Femur (tissue), 1 donor: ENCODE measurements around the gene GATAD2B.

Experiments used
- DNase-seq: peaks from one replicate; pipeline ENCODE4 v3.0.0-alpha.2; 2017

GATAD2B gene

DNA sequence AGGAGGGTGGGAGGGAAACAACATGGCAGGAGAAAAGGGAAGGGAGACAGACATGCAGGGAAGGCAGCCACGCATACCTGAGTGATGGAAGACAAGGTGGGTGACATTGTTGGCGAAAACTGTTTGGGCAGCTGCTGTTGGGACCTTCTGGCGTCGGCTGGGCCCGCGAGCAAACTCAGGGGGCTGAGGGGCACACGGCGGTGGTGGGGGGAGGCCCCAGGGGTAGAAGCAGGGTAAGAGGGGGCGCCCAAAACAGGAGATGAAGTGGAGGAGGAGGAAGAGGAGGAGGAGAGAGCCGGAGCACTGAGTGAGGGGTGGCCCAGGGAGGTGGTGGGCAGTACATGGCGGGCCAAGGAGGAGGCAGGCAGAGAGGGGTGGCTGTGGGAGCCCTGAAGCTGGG lies 28.4 kb upstream of the GATAD2B start:
- DNase-seq, result no peak

DNA sequence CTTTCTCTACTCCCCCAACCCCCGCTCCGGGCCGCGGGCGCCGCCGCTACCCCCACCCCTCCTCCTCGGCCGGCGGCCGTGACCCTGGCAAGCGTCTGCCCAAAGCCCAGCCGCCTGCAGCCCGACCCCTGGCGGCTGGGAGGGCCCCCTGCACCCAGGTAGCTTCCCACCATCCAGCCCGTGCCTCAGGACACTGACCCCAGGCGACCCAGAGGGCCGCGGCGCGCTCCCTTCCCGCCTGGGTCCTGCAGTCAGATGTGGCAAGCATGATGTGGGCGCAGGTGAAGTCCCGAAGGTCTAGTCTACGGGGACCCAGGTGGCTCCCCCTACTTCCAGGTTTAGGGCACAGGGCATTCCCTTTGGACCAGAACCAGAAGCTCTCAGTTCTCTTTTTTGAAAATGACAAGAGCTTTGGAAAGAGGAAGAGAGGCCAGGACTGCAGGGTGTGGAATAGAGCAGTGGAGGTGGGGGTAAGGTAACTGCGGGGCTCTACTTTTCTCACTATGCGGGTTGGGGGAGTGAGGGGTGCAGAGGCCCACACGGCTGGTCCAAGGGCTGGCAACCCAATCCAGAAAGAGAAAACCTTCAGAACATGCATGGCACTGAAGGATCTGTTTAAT lies 24.0 kb upstream of the GATAD2B start, which contains the start of gene DENND4B:
Gene DENND4B (minus strand): TSS at position 97 of the 620 bp plus-strand sequence. CDS start 2,344 bp downstream, outside the sequence.
- DNase-seq, result peak; percentile 89

DNA sequence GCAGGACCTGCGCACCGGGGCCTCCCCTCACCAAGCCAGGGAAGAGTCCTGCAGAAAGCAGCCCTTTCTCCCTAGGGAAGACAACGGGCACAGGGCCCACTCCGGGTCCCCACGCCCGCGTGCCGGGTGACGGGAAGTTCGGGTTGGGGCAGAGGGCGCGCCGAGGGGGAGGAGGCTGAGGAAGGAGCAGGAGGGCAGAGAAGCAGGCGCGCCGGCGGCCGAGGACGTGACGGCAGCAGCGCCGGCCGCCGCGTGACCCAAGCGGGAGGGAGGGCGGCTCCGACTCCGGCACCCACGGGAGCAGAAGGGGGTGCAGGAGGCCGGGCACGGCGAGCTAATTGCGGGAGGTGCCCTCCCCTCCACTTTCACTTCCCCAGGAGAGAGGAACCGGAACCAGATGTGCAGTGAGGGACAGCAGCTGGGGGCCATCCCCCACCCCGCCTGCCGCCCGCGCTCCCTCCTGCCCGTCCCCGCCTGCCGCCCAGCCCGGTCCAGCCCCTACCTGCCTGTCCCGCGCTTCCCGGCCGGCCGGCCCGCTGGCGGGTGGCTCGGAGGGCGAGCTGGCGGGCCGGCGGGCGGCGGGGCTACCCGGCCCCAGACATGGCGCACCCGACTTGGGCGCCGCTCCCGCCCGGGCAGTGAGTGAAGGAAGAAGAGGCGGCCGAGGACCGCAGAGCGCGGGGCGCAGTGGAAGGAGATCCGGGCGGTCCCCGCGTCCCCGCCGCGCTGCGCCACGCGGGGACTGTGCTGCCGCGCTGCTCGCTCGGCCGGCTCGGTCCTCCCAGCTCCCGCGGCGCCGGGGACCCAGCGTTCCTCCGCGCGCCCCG lies 23.2 kb upstream of the GATAD2B start:
- DNase-seq, result peak; percentile 85

DNA sequence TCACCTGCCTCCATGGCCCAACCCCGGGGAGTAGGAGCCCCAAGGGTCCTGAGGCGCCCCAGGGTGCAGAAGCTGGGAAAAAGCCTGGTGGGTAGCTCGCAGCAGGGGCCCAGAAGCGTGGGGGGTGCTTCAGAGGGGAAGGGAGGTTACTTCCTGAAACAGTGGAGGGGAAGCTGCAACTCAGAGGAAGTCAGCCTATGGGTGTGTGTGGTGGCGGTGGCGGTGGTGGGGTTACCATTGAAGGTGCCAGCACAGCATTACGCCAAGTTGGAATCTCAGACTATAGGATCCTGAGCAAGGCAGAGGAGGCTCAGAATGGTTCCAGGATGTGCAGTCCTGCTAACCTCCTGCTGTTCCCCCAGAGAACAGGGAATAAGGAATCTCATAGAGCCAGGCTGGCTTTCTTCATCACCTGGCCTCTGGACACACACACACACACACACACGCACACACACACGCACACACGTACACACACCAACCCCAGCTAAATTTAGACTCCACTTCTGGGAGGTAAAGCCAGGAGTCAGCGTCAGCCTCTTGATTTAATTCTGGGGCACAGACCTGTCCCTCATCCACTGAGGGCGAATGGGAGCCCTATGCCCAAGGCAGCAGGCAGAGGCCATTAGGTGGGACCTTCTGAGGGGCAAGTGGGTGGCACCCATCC lies 22.5 kb upstream of the GATAD2B start:
- DNase-seq, result peak; percentile 61

DNA sequence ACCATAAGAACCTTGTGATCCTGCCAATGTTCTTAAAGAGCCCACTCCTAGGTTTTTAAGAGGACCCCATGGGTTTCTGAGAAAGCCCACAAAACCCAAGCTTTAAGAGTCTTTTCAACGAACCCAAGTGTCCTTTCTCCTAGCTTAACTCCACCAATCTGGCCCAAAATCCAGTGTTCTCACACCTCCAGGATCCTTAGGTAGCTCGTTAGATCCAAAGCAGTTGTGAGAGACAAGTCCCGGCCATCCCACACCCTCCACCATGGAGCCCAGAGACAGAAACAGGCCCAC lies 22.0 kb upstream of the GATAD2B start:
- no peak for DNase-seq

DNA sequence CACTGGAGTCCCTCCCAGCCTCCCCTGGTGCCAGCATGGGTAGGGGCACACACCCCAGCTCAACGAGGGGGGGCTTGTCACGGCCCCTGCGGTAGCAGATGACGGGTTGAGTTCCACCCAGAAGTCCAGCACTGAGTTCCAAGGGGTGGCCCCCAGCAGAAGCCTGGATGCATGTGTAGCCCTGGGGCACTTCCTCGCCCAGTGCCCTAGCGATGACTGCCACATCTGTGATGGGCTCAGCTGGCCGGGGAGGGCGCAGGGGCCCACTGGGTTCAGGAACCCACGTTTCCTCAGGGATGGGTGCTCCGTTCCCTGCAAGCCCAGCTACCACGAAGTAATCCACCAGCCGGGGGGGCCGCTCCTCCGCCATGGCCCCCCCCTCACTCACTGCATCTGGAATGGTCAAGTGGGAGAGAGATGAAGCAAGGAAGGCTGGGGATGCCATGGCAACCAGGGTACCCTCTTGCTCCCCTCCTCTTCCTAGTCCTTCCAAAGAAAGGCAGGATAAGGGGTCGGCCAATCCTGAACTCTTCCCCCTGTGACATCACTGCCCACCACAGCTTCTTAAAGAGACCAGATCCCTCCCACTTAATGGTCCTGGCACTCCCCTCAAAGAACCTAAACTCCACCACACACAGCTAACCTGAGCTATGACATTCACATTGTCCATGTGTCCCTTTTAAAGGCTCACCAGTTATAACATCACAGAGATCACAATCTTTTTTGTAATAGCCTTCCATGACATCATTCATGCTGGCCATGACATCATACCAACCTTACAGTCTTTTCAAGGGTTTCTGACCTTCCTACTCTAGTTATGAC lies 21.4 kb upstream of the GATAD2B start:
- no peak for DNase-seq

DNA sequence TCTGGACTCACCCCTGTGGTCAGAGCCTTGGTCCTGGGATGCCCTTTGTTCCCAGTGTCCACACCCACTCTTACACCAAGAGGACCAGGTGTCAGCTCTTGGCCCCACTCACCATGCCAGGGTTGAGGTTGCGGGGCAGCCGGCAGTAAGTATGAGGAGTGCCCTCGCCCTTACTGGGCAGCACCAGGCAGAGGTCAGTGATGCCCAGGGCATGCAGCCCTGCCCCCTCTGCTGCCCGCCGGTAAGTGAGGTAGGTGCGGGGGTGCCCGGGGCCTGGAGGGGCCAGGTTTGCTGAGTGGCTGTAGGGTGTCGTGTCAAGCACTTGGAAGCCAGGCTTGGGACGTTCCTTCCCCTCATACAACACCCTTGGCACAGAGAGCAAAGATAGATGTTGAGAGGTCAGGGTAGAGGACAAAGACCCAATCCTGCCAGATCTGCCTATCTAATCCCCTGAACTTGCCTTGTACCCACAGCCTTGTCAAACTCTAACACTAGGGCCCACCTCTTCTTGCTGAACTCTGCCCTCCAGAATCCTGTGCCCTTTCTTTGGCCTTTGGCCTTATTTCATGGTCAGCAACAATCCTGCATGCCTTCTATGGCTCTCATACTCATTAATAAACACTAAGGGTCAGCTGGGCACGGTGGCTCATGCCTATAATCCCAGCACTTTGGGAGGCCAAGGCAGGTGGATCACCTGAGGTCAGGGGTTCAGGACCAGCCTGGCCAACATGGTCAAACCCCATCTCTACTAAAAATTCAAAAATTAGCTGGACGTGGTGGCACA lies 20.2 kb upstream of the GATAD2B start:
- no peak for DNase-seq

DNA sequence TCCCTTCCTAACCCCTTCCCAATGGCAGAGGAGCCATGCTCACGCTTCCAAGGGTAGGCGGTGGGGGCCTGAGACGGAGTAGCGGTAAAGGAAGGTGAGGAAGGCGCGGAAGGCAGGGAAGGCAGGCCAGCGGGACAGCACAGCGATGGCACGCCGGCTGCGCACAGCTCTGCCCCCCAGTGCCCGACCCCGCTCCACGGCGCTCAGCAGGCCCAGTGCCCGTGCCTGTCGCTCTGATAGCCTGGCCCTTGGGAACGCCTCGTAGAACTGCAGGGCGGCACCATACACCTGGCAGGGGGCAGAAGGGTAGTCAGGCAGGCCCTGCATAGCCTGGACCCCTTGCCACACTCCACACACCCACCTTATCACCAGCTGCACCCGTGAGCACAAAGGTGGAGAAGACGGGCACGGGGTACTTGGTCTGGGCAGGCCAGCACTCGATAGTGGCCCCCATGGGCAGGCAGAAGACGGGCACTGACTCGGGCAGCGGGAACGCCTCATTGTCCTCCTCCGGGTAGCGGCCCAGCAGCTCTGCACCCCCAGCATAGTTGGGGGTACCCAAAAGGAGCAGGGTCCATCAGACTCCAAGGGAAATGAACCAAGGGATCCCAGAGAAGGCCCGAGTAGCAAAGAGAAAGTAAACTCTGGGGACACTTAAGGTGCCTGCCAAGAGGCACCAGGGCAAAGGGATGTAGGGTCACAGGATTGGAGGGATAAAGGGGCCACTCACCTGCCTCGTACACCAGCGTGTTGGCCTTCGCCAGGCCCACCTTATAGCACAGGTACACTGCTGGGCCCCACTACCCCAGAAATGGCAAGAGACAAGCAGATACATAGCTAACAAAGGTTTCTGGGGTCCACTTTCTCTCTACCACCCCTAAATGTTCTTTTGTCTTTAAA lies 19.3 kb upstream of the GATAD2B start:
- no peak for DNase-seq

DNA sequence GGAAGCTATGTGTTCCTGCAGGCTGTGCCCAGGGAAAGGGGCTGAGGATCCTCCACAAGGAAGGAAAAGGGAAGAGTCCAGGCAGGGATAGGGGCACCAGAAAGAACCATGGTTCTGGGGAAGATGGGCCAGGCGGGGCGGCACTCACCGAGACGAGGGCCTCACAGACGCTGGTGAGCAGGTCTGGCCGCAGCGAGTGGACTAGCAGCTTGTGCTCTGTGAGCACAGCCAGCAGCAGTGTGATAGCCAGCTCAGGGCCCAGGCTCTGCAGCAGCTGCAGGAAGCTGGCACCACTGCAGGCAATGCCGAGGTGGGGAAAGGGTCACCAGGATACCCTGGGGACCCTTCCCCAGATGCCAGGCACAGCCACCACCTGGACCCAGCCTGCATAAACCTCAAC lies 18.0 kb upstream of the GATAD2B start:
- DNase-seq, result no peak

DNA sequence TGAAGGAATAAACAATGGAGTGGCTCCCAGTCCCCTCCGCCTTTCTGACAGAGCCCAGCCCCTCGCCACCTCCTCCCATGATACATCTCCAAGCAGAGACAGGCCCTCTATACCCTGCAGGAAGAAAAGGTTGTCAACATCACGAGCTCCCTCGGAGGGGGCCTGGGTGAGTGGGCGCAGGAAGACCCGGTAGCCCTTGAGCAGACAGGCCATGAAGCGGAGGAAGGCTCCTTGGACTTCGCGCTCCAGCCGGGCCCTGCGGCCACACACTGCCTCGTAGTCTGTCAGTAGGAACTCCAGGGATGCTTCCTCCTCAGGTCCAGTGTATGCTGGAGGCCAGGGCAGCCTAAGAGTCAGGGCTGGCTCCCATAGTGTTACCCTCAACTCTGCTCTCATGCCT lies 16.7 kb upstream of the GATAD2B start:
- DNase-seq, result no peak

DNA sequence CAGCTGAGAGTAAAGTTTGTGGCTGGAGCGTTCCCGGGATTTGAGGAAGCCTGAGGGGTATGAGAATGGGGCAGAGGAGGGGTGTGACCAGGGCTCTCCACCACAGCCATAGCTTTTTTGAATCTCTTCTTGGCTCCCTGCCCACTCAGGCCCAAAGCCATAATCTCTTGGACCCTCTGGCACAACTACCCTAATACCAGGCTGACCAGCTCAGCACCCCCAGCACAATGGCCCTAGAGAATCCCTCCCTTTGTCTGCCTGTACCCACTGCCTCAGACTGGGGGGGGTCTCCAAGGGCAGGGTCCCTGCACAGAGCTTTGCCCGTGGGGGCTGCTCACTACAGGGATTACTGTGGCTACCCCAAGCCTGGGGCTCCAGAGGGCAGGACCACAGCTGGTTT lies 16.2 kb upstream of the GATAD2B start:
- DNase-seq, result no peak

DNA sequence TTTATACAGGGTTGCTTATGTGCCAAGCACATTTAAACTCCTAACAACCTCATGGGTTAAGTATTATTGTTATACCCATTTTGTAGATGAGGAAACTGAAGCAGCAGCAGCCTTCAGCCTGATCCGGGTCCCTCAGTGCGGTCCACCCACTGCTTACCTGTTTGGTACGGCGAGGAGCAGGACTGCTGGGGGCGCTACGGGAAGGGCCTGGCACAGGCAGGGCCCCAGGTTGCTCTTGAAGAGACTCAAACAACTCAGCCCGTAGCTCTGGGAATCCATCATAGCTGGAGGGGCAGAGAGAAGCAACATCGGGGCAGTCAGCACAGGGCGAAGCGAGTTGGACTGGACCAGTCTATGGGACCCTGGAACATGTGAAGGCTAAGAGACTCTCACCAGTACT lies 14.6 kb upstream of the GATAD2B start:
- no peak for DNase-seq

DNA sequence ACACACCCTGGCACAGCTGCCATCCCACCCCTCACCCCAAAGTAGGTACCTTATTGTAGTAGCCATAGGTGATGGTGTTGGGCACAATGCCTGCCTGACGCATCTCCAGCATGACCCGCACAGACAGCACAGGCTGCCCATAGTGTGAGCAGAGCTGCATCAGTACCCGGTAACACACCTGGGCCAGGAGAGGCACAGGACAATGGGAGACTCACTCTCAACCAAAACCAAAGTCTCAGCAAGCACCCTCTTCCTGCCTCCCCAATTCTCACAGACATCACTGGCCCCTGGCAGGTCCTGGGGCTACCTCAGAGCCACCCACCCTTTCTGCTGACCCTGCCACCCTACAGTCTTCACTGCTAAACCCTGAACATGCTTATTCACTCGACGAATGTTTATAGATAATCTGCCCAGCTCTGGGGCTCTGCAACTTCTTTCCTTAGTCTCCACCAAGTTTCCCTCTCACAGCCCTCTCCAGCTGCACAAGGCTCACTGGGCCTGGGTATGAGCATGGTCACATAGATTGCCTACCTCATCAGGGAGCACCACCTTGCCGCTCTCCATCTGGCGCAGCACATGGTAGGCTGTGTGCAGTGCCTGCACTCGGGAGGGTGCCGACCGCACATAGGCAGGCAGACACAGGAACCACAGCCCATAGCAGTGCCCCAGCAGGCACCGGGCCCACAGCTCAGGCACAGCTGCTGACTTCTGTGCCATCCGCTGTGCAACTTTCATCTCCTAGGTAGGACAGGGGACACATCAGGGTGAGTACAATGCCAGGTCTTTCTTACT lies 13.4 kb upstream of the GATAD2B start:
- DNase-seq, result no peak

DNA sequence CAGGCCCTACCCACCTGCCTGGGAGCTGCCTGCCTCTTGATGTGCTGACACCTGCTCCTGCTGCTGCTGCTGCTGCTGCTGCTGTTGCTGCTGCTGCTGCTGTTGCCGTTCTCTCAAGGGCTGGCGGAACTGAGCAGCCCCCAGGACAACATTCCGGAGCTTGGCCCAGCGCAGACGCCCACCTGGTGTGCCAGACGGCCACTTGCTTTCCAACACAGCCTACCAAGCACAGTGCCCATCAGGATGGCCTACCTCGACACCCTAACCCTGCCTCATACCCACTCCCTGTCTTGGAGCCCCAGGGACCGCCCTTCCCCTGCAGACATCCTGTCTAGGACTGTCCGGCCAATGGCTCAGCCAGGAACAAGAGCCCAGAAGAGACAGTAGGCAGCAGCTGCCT lies 12.0 kb upstream of the GATAD2B start:
- no peak for DNase-seq

DNA sequence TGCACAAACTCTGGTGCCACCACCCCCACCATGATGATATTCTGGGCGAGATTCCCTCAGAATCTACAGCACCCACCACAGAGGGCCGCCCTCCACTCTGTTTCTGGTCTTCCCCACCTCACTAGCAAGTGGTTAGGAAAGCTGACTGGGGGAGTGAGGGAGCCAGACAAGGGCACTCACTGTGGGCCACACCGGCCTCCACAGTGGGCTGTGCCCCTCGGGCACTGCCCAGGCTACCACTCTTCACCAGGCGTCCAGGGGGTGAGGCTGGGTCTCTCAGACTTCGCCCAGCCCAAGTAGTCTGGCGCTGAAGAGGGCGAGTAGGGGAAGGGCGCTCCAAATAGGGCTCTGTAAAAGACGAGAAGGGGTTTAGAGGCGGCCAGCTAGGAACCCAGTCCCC lies 11.2 kb upstream of the GATAD2B start:
- DNase-seq, result no peak

DNA sequence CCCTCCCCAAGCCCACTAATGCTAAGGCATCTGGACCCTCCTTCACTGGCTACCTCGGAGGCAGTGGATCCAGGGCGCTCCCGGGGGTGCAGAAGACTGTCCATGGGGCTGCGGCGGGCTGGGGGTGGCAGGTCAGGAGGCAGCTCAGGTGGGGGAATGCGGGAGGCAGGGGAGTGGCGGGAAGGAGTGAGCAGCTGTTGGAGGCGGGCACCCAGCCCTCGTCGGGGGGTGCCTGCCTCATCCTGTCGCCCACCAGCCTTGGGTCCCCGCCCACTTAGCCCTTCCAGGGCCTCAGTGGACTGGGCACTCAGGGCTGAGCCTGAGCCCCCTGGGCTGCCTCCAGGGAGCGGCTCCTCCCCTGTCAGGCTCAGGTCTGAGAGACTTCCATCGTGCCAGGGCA lies 10.7 kb upstream of the GATAD2B start:
- DNase-seq, result no peak

DNA sequence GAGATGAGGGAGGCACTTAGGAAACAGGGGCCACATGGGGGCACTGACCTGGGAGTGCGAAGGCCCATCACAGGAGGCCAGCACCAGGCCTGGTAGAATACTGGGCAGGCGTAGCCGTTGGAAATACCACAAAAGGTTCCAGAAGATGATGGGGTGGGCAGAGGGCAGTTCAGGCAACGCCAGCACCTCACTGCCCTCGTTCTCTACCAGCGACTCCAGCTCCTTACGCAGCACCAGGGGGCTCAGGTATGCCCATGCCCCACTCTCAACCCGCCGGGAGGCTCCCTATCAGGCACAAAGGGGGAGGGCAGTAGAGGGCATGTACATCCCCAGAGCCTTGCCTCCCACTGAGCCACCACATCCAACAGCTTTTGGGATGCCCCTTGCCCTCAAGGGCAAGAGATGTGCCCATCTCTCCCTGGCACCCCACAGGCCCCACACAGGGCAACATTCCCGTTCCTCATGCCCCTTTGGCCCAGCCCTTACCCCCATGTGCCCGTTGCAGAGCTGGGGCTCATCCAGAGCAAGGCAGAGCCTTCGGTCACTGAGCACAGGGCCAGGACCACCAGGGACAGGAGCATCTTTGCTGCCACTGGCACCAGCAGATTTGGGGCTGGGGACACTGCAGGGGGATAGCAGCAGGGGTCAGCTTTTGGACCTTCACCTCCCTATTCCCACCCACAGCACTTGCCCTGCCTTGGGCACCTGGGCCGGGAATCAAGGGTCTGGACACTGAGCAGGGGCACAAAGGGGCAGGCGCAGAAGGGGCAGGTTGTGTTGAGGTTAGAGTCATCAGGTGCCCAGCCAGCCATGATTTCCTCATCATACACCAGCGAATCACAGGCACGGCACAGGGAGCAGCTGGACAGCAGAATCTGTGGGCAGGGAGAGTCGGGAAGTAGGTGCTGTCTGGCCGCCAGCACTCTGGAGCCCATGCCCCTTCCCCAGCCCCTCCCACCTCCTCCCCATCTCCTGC lies 9.7 kb upstream of the GATAD2B start:
- no peak for DNase-seq

DNA sequence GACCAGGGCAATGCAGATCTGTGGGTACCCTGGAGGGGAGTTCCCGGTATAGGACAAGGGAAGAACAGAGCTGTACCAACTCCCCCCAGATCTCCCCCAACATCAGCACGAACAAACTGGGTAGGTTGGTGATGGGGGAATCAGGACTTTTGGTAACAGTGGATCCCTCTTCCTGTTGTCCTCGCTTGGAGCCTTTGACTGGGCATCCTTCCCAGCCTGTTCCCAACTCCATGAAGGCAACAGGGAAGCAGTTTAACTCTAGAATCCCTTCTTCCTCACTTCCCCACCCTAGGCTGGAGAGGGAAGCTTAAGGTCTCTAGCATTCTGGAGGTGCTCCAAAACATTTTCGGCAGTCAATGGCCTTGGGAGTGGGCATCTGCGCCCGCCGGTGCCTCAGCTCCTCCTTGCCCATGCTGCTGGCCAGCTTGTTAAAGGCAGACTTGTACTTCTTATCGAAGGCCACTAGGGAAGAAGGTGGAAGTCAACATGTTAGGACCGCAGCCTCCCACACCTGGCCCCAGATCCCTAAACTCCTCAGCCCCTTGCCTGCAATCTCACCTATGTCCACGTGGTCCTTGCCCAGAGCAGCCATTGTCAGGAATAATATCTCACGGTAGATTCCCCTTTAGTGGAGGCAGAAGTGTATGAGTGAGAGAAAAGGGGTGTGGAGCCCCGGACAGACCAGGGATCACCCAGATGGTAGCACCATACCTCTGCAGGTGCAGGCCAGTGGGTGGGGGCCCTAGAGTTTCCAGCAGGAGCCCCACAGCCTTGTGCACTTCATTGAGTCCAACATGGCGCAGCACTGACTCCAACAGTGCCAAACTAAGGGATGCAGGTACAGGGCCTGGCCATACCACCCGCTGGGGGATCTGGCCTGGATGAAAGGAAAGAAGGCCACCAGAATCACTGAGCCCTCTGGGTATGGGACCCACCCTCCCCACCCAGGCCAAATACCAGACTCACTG lies 7.5 kb upstream of the GATAD2B start:
- no peak for DNase-seq
